SJSA1 (cell line): ENCODE results near the gene KCP. TPM values are rescaled to one million over a fixed set of nuclear protein-coding genes. Genes with fewer than 3 reads are reported as not detected.

ENCODE experiments used
- DNase-seq, 2 experiments: peaks; one replicate each; pipeline ENCODE4 v3.0.0-alpha.2; 2015 to 2020; ENCODE audit warnings: low spot score in 2 of 2, low read depth in 1 of 2
- H3K27ac ChIP-seq: fragments of 250-450 bp; sonication (Bioruptor Pico); 2 replicates; pipeline ENCODE4 v1.5.1; 2020; ENCODE audit warnings: mild to moderate bottlenecking, moderate library complexity
- H3K27me3 ChIP-seq: fragments of 250-450 bp; sonication (Bioruptor Pico); replicated peaks from 2 replicates; pipeline ENCODE4 v1.5.1; 2020; ENCODE audit warnings: mild to moderate bottlenecking, moderate library complexity
- H3K36me3 ChIP-seq: fragments of 250-450 bp; sonication (Bioruptor Pico); 2 replicates; pipeline ENCODE4 v1.5.1; 2020; ENCODE audit warnings: mild to moderate bottlenecking
- H3K4me1 ChIP-seq: fragments of 250-450 bp; sonication (Bioruptor Pico); replicated peaks from 2 replicates; pipeline ENCODE4 v1.6.1; 2021; ENCODE audit warnings: mild to moderate bottlenecking
- H3K4me3 ChIP-seq: fragments of 250-450 bp; sonication (Bioruptor Pico); 2 replicates; pipeline ENCODE4 v1.5.1; 2020; ENCODE audit warnings: mild to moderate bottlenecking
- H3K9me3 ChIP-seq: fragments of 250-450 bp; sonication (Bioruptor Pico); replicated peaks from 2 replicates; pipeline ENCODE4 v1.5.1; 2020; ENCODE audit warnings: mild to moderate bottlenecking
- total RNA-seq: library from RNA; depleted of rRNA; stranded (reverse); fragments of >200 nt; shearing (Covaris generic); gene quantifications from 2 replicates; pipeline ENCODE4 v1.2.3, GENCODE V29; 2014

Gene KCP
- total RNA-seq, 1 experiment from 2014 or later, result not detected

GRCh38 chr7:128867842-128868623 lies 42.5 kb downstream of the KCP start:
- Histone ChIP-seq H3K4me3 (no peak overlapping the region), H3K27ac (no peak overlapping the region), H3K27me3 (peaks cover 15% of the 10 kb centered on the region), H3K9me3 (no peaks in the 10 kb centered on the region), H3K4me1 (peaks cover 16% of the 10 kb centered on the region), H3K36me3 (peaks cover 16% of the 10 kb centered on the region)
- DNase-seq, result no peak

- peaks cover 16% of the 10 kb centered on the region for H3K36me3 ChIP-seq
- no peak for DNase-seq
- no peaks in the 10 kb centered on the region for H3K9me3 ChIP-seq
- peaks cover 15% of the 10 kb centered on the region for H3K27me3 ChIP-seq
- no peak overlapping the region for H3K27ac ChIP-seq
- H3K4me3 ChIP-seq, result no peak overlapping the region
- H3K4me1 ChIP-seq, result peaks cover 18% of the 10 kb centered on the region
Measured at GRCh38 chr7:128867241-128867640, 43.3 kb downstream of the KCP start.

GRCh38 chr7:128865996-128866877 lies 44.3 kb downstream of the KCP start:
- DNase-seq, result no peak
- Histone ChIP-seq H3K36me3 (peaks cover 16% of the 10 kb centered on the region), H3K9me3 (no peaks in the 10 kb centered on the region), H3K4me3 (no peak overlapping the region), H3K4me1 (peaks cover 21% of the 10 kb centered on the region), H3K27ac (no peak overlapping the region), H3K27me3 (peaks cover 15% of the 10 kb centered on the region)

GRCh38 chr7:128865303-128865702 lies 45.2 kb downstream of the KCP start:
- Histone ChIP-seq H3K4me3 (no peak overlapping the region), H3K4me1 (peaks cover 21% of the 10 kb centered on the region), H3K27me3 (peaks cover 15% of the 10 kb centered on the region), H3K36me3 (peaks cover 16% of the 10 kb centered on the region), H3K27ac (no peak overlapping the region), H3K9me3 (no peaks in the 10 kb centered on the region)
- DNase-seq, result no peak

- peak overlapping the region; percentile 60 for H3K4me3 ChIP-seq
- peak; percentile 59 to 75 for DNase-seq
Measured at GRCh38 chr7:128863433-128863989, 47.0 kb downstream of the KCP start.

GRCh38 chr7:128862571-128863432 lies 47.7 kb downstream of the KCP start, which contains the start of gene ATP6V1F:
ATP6V1F (plus strand) TSS chr7:128862856; CDS start chr7:128862905, 49 bp downstream.
- H3K4me3 ChIP-seq, result peak within 1 kb of the TSS; percentile 60

More at GRCh38 chr7:128863433-128863989, 47.0 kb downstream of the KCP start:
- no peaks in the 10 kb centered on the region for H3K27me3 ChIP-seq
- H3K9me3 ChIP-seq, result no peaks in the 10 kb centered on the region
- peaks cover 14% of the 10 kb centered on the region for H3K4me1 ChIP-seq
- H3K36me3 ChIP-seq, result peaks cover 23% of the 10 kb centered on the region
- H3K27ac ChIP-seq, result no peak overlapping the region

GRCh38 chr7:128861957-128862570 lies 48.4 kb downstream of the KCP start:
- Histone ChIP-seq H3K9me3 (no peaks in the 10 kb centered on the region), H3K4me3 (peak overlapping the region; percentile 60), H3K36me3 (peaks cover 24% of the 10 kb centered on the region), H3K4me1 (peaks cover 14% of the 10 kb centered on the region), H3K27me3 (no peaks in the 10 kb centered on the region), H3K27ac (no peak overlapping the region)
- no peak for DNase-seq

More at GRCh38 chr7:128862571-128863432, 47.7 kb downstream of the KCP start, which contains the start of gene ATP6V1F:
- no peaks in the 10 kb centered on the region for H3K27me3 ChIP-seq
- peaks cover 14% of the 10 kb centered on the region for H3K4me1 ChIP-seq
- H3K36me3 ChIP-seq, result peaks cover 23% of the 10 kb centered on the region
- no peaks in the 10 kb centered on the region for H3K9me3 ChIP-seq
- DNase-seq, result peak; percentile 91 to 98
- no peak within 1 kb of the TSS for H3K27ac ChIP-seq

- Histone ChIP-seq H3K27ac (no peak overlapping the region), H3K9me3 (no peaks in the 10 kb centered on the region)
- DNase-seq, result no peak
Measured at GRCh38 chr7:128860158-128861073, 50.1 kb downstream of the KCP start.

GRCh38 chr7:128859232-128860157 lies 51.0 kb downstream of the KCP start:
- peaks cover 33% of the 10 kb centered on the region for H3K36me3 ChIP-seq

More at GRCh38 chr7:128860158-128861073, 50.1 kb downstream of the KCP start:
- peaks cover 32% of the 10 kb centered on the region for H3K36me3 ChIP-seq
- no peak overlapping the region for H3K4me3 ChIP-seq
- no peaks in the 10 kb centered on the region for H3K27me3 ChIP-seq
- H3K4me1 ChIP-seq, result peaks cover 14% of the 10 kb centered on the region

GRCh38 chr7:128858380-128859231 lies 51.9 kb downstream of the KCP start:
- no peak overlapping the region for H3K4me3 ChIP-seq
- no peaks in the 10 kb centered on the region for H3K27me3 ChIP-seq
- no peak overlapping the region for H3K27ac ChIP-seq
- H3K9me3 ChIP-seq, result no peaks in the 10 kb centered on the region
- H3K36me3 ChIP-seq, result peaks cover 42% of the 10 kb centered on the region
- peaks cover 9% of the 10 kb centered on the region for H3K4me1 ChIP-seq
- no peak for DNase-seq

More at GRCh38 chr7:128859232-128860157, 51.0 kb downstream of the KCP start:
- H3K27ac ChIP-seq, result no peak overlapping the region
- no peak overlapping the region for H3K4me3 ChIP-seq
- H3K9me3 ChIP-seq, result no peaks in the 10 kb centered on the region
- H3K4me1 ChIP-seq, result peaks cover 14% of the 10 kb centered on the region
- no peaks in the 10 kb centered on the region for H3K27me3 ChIP-seq
- no peak for DNase-seq
